Measurements from ENCODE around the gene KIF5C.

GRCh38 chr2:148974095-148974494, 99.1 kb downstream of the KIF5C start:
- TF ChIP-seq EZH2 (IDR thresholded peaks at IDR 0.05; ENCODE audit: insufficient read depth, poor library complexity, severe bottlenecking) (no peak), EZH2phosphoT487 (IDR thresholded peaks at IDR 0.05; ENCODE audit: insufficient read depth, low read depth) (no peak)

Measured in GM23248 (cell line).